ENCODE data around the gene FLT3.

- TF ChIP-seq SP1 (IDR thresholded peaks at IDR 0.05), result no peak
- no peak for TF ChIP-seq CTCF (IDR thresholded peaks at IDR 0.05; ENCODE audit: low read depth, low read length, missing input control)
- no peak for TF ChIP-seq MAX (IDR thresholded peaks at IDR 0.05)
Observed at GRCh38 chr13:28045861-28046260, 54.5 kb downstream of the FLT3 start.

Measured in liver (tissue), 3 donors.